IPS DF 6.9 (cell line): ENCODE data around the gene S100A9.

ENCODE experiments used
- DNase-seq: peaks from one replicate; pipeline ENCODE4 v3.0.0-alpha.2; 2013; ENCODE audit warnings: low read depth, low spot score
- H3K27ac ChIP-seq: one replicate; pipeline ENCODE4 v1.5.1; 2013; ENCODE audit warnings: low read length, control low read depth
- H3K27me3 ChIP-seq: 2 replicates; pipeline ENCODE4 v1.6.1; 2013; ENCODE audit warnings: mild to moderate bottlenecking, low read length; ENCODE audit not compliant: control insufficient read depth, insufficient read depth
- H3K36me3 ChIP-seq: 2 replicates; pipeline ENCODE4 v1.6.1; 2013; ENCODE audit warnings: low read length; ENCODE audit not compliant: control insufficient read depth, insufficient read depth
- H3K4me1 ChIP-seq: 2 replicates; pipeline ENCODE4 v1.6.1; 2013; ENCODE audit warnings: low read length; ENCODE audit not compliant: control insufficient read depth, insufficient read depth
- H3K4me3 ChIP-seq: 2 replicates; pipeline ENCODE4 v1.5.1; 2013; ENCODE audit warnings: mild to moderate bottlenecking, low read length
- H3K9me3 ChIP-seq: 2 replicates; pipeline ENCODE4 v1.6.1; 2013; ENCODE audit warnings: low read length, inconsistent platforms; ENCODE audit not compliant: control insufficient read depth, insufficient read depth
- WGBS: extraction: QIAGEN DNeasy Blood & Tissue Kit; methylation state at CpG from one replicate; pipeline ENCODE4 v1.1.7; 2013; ENCODE audit warnings: mixed read lengths, missing lambda C conversion rate; ENCODE audit not compliant: insufficient read length, insufficient coverage; 5-methylcytosine and 5-hydroxymethylcytosine counted together

Gene S100A9

GRCh38 chr1:153374071-153374470 lies 16.4 kb downstream of the S100A9 start:
- no peak for DNase-seq
- Histone ChIP-seq H3K9me3 (no peaks in the 10 kb centered on the region), H3K27ac (no peak overlapping the region), H3K36me3 (no peaks in the 10 kb centered on the region), H3K4me1 (no peaks in the 10 kb centered on the region), H3K4me3 (no peak overlapping the region), H3K27me3 (no peaks in the 10 kb centered on the region)
- no CpG with 5 or more reads among the region's 2 CpGs for WGBS

DNA sequence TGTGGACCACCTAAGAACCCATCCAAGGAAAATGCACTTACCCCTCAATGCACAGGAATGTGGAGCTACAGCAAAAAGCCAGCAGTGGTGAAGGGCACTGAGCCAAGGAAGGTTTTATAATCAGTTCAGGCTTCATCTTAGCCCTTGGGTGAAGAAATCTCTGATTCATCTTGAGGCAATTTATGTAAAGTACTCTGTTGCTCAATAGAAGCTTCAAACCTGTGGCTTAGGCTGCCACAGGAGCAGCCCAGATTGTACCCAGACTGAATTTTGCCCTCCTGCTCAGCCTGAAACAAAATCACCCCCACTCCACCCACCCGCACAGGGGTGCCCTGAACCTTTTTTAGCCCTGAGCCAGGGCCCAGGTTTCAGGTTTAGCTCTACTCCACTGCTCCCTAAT lies 17.9 kb downstream of the S100A9 start, which contains the start of gene S100A12:
Gene S100A12 (minus strand): TSS at position 111 of the 400 bp plus-strand sequence. CDS start 1,029 bp downstream, outside the sequence.
- Histone ChIP-seq H3K36me3 (no peaks in the 10 kb centered on the region), H3K27ac (no peak within 1 kb of the TSS), H3K9me3 (no peaks in the 10 kb centered on the region), H3K27me3 (no peaks in the 10 kb centered on the region), H3K4me3 (no peak within 1 kb of the TSS), H3K4me1 (no peaks in the 10 kb centered on the region)
- WGBS: no CpG with 5 or more reads among the region's 1 CpG
- DNase-seq: no peak

DNA sequence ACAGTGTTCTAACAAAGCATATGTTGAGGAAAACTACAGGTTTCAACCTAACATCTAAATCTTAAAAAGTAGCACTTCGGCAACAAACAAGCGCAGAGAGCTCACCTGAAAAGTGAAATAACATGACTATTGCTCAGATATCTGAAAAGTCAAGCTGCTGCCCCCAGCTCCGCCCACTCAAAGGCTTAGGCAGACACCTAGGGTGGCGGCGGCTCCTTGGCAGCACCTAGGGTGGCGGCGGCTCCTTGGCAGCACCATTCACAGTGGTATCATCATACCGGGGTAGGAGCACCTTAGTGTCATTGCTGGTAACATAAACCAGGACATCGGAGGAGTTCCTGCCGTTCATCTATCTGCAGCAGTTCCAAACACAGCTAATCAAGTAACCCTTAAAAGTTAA lies 21.9 kb downstream of the S100A9 start:
- no peak for DNase-seq
- WGBS: no CpG with 5 or more reads among the region's 10 CpGs
- Histone ChIP-seq H3K27ac (no peak overlapping the region), H3K4me3 (no peak overlapping the region), H3K9me3 (no peaks in the 10 kb centered on the region), H3K36me3 (no peaks in the 10 kb centered on the region), H3K27me3 (no peaks in the 10 kb centered on the region), H3K4me1 (no peaks in the 10 kb centered on the region)

DNA sequence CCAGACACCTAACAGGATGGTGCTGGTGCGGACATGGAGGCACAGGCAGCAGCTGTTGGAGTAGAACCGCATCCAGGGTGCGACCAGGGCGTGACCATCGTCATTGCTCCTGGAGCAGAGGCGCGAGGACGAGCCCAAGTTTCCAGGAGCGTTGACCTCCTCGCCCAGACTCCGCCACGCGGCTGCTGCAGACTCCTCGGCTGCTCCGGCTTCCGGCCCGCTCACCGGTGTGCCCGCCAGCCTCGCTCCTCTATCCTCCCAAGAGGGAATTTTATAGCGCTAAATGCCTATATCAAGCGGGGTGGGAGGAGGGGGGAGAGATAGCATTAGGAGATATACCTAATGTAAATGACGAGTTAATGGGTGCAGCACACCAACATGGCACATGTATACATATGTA lies 23.1 kb downstream of the S100A9 start:
- no peaks in the 10 kb centered on the region for H3K9me3 ChIP-seq
- WGBS: no CpG with 5 or more reads among the region's 23 CpGs
- no peaks in the 10 kb centered on the region for H3K36me3 ChIP-seq
- no peak overlapping the region for H3K27ac ChIP-seq
- no peak for DNase-seq
- H3K27me3 ChIP-seq: no peaks in the 10 kb centered on the region
- H3K4me1 ChIP-seq: no peaks in the 10 kb centered on the region
- no peak overlapping the region for H3K4me3 ChIP-seq

- H3K36me3 ChIP-seq: no peaks in the 10 kb centered on the region
- no peak overlapping the region for H3K27ac ChIP-seq
- no CpG with 5 or more reads among the region's 4 CpGs for WGBS
- no peak overlapping the region for H3K4me3 ChIP-seq
- no peaks in the 10 kb centered on the region for H3K4me1 ChIP-seq
- no peaks in the 10 kb centered on the region for H3K9me3 ChIP-seq
- no peaks in the 10 kb centered on the region for H3K27me3 ChIP-seq
- no peak for DNase-seq
Measured at GRCh38 chr1:153384958-153385580, 27.4 kb downstream of the S100A9 start.

GRCh38 chr1:153386500-153386901 lies 28.8 kb downstream of the S100A9 start:
- Histone ChIP-seq H3K36me3 (no peaks in the 10 kb centered on the region), H3K27ac (no peak overlapping the region), H3K27me3 (no peaks in the 10 kb centered on the region), H3K4me1 (no peaks in the 10 kb centered on the region), H3K9me3 (no peaks in the 10 kb centered on the region), H3K4me3 (no peak overlapping the region)
- WGBS: no CpG with 5 or more reads among the region's 5 CpGs
- DNase-seq: no peak

DNA sequence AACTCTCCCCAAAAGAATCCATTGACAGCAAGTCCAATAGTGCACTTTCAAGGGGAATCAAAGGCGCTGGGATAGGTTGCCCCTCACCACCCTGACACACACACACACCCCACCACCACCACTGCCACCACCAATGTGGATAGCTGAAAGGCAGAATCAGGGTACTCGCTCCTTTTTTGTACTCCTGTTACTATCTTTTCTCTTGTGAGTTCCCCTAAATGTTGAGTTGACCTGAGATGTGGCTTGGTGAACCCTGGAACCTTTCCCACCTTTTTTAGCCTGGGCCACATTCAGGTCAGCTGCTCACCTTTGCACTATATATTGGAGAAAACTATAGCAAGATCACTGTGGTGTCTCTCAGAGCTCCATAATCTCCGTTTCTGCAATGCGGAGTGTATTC lies 29.3 kb downstream of the S100A9 start:
- H3K27me3 ChIP-seq: no peaks in the 10 kb centered on the region
- no peak overlapping the region for H3K27ac ChIP-seq
- WGBS: no CpG with 5 or more reads among the region's 4 CpGs

GRCh38 chr1:153387785-153388184 lies 30.1 kb downstream of the S100A9 start:
- Histone ChIP-seq H3K36me3 (no peaks in the 10 kb centered on the region), H3K9me3 (no peaks in the 10 kb centered on the region), H3K4me1 (no peaks in the 10 kb centered on the region), H3K27ac (no peak overlapping the region), H3K4me3 (no peak overlapping the region), H3K27me3 (no peaks in the 10 kb centered on the region)
- DNase-seq: no peak
- no CpG with 5 or more reads among the region's 4 CpGs for WGBS

More for the DNA sequence above, 29.3 kb downstream of the S100A9 start:
- H3K4me3 ChIP-seq: no peak overlapping the region
- H3K36me3 ChIP-seq: no peaks in the 10 kb centered on the region
- H3K4me1 ChIP-seq: no peaks in the 10 kb centered on the region
- DNase-seq: no peak
- H3K9me3 ChIP-seq: no peaks in the 10 kb centered on the region

- Histone ChIP-seq H3K27me3 (no peaks in the 10 kb centered on the region), H3K27ac (no peak overlapping the region), H3K4me1 (peaks cover 1% of the 10 kb centered on the region; the same call in 1 of the 2 replicates), H3K36me3 (no peaks in the 10 kb centered on the region), H3K9me3 (no peaks in the 10 kb centered on the region), H3K4me3 (no peak overlapping the region)
- DNase-seq: no peak
- no CpG with 5 or more reads among the region's 1 CpG for WGBS
Measured at GRCh38 chr1:153389401-153389800, 31.7 kb downstream of the S100A9 start.

- no peak overlapping the region for H3K4me3 ChIP-seq
- no peak overlapping the region for H3K27ac ChIP-seq
- H3K9me3 ChIP-seq: no peaks in the 10 kb centered on the region
- H3K27me3 ChIP-seq: no peaks in the 10 kb centered on the region
- H3K36me3 ChIP-seq: no peaks in the 10 kb centered on the region
- no CpG with 5 or more reads among the region's 17 CpGs for WGBS
- no peak for DNase-seq
- peaks cover 1% of the 10 kb centered on the region; the same call in 1 of the 2 replicates for H3K4me1 ChIP-seq
Measured at GRCh38 chr1:153389973-153390879, 32.6 kb downstream of the S100A9 start.
